NCI-H226 (cell line): Measurements from ENCODE around the gene P2RX4.
A peak's percentile ranks its signal among the peaks of the same experiment; 100 is the strongest.
"Not testable (repeated sequence)": the region's sequence is repeated elsewhere in the genome, so short reads cannot be mapped to it uniquely, and the experiment has no call there.

Experiments used
- DNase-seq: peaks from one replicate; pipeline ENCODE4 v3.0.0-alpha.2; 2015

Gene P2RX4

DNA sequence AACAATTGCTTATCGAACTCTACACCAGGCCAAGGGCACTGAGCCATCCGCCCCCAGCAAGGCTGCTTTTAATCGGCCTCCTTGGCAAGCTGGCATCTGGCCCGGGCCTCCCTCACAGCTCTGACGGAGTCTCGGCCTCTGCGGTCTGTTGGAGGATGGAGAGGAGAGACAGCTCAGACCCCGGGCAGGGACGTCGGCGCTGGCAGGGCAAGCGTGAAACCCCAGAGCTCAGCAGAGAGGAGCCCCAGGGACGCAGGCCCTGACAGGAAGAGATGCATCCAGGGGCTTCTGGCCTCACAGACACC is 69.1 kb downstream of the P2RX4 start:
- DNase-seq: peak; percentile 72

DNA sequence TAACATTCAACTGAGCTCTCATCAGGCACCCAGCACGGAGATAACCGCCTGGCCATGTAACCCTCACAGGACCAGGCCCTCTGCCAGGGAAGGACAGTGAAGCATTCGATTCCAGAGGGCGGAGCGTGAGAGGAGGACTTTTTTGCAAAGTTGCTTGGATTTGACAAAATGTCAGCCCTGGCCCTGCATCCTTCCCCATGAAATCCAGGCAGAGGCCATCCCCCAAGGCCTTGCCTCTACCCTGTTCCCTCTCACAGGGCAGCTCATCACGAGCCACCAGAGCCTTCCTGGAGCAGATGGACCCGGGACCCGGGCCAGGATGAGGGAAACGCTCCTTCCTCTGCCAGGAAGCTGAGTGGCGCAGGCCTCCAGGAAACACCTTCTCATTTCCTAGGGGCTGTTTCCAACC is 69.6 kb downstream of the P2RX4 start:
- DNase-seq: no peak

- DNase-seq: not testable (repeated sequence)
These were observed 70.6 kb downstream of the P2RX4 start for GRCh38 chr12:121280531-121280930.

- not testable (repeated sequence) for DNase-seq
These were observed 71.2 kb downstream of the P2RX4 start for GRCh38 chr12:121281116-121281515.

DNA sequence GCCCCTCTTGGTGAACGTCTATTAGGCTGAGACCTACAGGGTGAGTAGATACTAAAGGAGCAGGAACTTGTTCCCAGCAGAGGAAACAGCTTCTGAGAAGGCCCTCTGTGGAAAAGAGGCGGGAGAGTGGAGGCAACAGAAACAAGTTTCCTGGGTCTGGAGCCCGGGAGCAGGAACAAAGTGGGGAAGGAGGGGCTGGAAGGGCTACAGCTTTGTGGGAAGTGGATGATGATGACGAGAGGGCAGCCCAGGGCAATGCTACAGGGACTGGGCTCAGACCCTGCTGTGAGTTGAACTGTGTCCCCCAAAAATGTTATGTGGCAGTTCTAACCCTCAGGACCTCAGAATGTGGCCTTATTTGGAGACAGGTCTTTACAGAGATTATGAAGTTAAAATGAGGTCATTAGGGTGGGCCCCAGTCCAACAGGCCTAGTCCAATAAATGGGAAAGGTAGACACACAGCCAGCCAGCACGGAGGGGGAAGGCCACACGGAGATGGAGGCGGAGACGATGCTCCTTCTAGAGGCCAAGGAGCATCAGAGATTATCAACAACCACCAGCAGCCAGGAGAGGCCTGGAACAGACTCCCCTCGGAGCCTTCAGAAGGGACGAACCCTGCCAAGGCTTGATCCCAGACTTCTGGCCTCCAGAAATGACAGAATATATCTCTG is 72.3 kb downstream of the P2RX4 start:
- no peak for DNase-seq

DNA sequence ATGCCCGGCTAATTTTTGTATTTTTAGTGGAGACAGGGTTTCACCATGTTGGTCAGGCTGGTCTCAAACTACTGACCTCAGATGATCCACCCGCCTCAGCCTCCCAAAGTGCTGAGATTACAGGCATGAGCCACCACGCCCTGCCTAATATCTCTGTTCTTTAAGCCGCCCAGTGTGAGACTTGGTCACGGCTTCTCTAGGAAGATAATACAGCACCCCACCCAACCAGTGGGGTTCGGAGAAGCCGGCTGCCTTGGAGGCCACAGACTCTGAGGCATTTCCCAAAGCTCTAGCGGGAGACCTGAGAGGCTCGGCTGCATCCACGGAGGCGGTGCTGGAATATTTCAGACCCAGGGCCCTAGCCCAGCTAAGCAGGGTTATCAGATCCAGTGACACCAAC is 73.0 kb downstream of the P2RX4 start:
- DNase-seq: not testable (repeated sequence)

DNA sequence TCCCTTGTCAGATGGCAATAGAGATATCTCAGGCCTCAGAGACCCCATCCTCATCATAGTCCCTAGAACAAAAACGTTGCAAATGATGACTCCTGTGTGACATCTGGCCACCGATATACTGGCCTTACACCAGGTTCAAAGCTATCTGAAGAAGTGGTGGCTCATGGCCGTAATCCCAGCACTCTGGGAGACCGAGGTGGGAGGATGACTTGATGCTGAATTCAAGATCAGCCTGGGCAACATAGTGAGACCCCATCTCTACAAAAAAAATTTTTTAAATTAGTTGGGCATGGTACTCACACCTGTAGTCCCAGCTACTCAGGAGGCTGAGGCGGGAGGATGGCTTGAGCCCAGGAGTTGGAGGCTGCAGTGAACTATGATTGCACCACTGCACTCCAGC is 73.5 kb downstream of the P2RX4 start:
- DNase-seq: no peak
